Activated naive CD8-positive, alpha-beta T cell treated with anti-CD3 and anti-CD28 coated beads, Interleukin-2, amount 10 ng/mL, durations not matched to agents 7 days and 5 days (primary cell): Measurements from ENCODE around the gene HNRNPA1. TPM values are rescaled to one million over a fixed set of nuclear protein-coding genes. Genes with fewer than 3 reads are reported as not detected.
"Not testable (repeated sequence)": the region's sequence is repeated elsewhere in the genome, so short reads cannot be mapped to it uniquely, and the experiment has no call there.

Source experiments
- ATAC-seq: fragments of 150-1000 bp; cut with Tn5 transposase; one replicate; pipeline ENCODE4 v1.10.0; 2021; ENCODE audit warnings: low read depth, moderate library complexity
- POLR2A ChIA-PET: fragments of 350-600 bp; sonication (Branson Sonifier 250); formaldehyde crosslinking; loops from one replicate; lab custom pipeline; 2021; ENCODE audit warnings: antibody characterized with exemption; lab: Charles Lee
- DNase-seq: peaks from one replicate; pipeline ENCODE4 v3.0.0; 2021
- H3K27ac Mint-ChIP-seq: one replicate; pipeline ENCODE4 v1.8.0; 2022; ENCODE audit warnings: mild to moderate bottlenecking, mixed read lengths
- H3K27me3 Mint-ChIP-seq: one replicate; pipeline ENCODE4 v1.8.0; 2022; ENCODE audit warnings: mild to moderate bottlenecking, moderate library complexity, mixed read lengths
- H3K36me3 Mint-ChIP-seq: one replicate; pipeline ENCODE4 v1.8.0; 2021; ENCODE audit warnings: mild to moderate bottlenecking, mixed read lengths
- H3K4me1 Mint-ChIP-seq: one replicate; pipeline ENCODE4 v1.8.0; 2021; ENCODE audit warnings: mixed read lengths
- H3K4me3 Mint-ChIP-seq: one replicate; pipeline ENCODE4 v1.8.0; 2022; ENCODE audit warnings: mild to moderate bottlenecking, moderate library complexity, mixed read lengths
- H3K9me3 Mint-ChIP-seq: one replicate; pipeline ENCODE4 v1.8.0; 2021; ENCODE audit warnings: mixed read lengths
- total RNA-seq, 2 experiments: library from RNA; stranded (reverse); gene quantifications; one replicate each; pipeline ENCODE4 v1.2.3, GENCODE V29; 2021

The HNRNPA1 gene
- total RNA-seq, 2 experiments from 2014 or later, result 1,247 to 1,279 TPM

- Mint-ChIP-seq H3K27ac (no peak within 1 kb of the TSS), H3K4me3 (no peak within 1 kb of the TSS), H3K36me3 (peaks cover 55% of the 10 kb centered on the region), H3K4me1 (peaks cover 45% of the 10 kb centered on the region), H3K27me3 (no peaks in the 10 kb centered on the region), H3K9me3 (no peaks in the 10 kb centered on the region)
- DNase-seq (peak; percentile 98), ATAC-seq (peak; percentile 73)
- POLR2A ChIA-PET, result interaction anchor here (0.6 to 3.1 kb wide), 20 partner anchors 11 to 779 kb away, joined by 3 to 32 read pairs (median 4); partner anchors contain the start of genes COPZ1, NCKAP1L and TARBP2
Observed at GRCh38 chr12:54279632-54280467, 676 bp upstream of the HNRNPA1 start, which contains the start of gene CBX5. CBX5 (minus strand) TSS chr12:54280122; CDS start chr12:54257650, 22,472 bp downstream.

DNA sequence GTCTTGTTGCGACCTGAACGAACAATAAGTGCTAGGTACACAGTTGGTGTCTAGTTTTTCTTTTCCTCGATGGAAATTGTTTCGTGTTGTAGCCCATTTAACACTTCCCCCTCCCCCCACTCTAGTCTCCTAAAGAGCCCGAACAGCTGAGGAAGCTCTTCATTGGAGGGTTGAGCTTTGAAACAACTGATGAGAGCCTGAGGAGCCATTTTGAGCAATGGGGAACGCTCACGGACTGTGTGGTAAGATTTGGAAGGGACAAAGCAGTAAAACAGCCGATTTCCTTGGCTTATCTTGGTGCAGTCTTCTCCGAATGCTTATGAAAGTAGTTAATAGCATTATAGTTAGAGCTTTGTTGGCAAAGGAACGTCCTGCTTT, 724 bp downstream of the HNRNPA1 start:
- not testable (repeated sequence) for ATAC-seq, DNase-seq, H3K27ac Mint-ChIP-seq, H3K27me3 Mint-ChIP-seq, H3K4me3 Mint-ChIP-seq, H3K9me3 Mint-ChIP-seq
- Mint-ChIP-seq H3K36me3 (peaks cover 61% of the 10 kb centered on the region), H3K4me1 (peaks cover 48% of the 10 kb centered on the region)
- POLR2A ChIA-PET, result interaction anchor here (0.6 to 3.1 kb wide), 8 partner anchors 9 to 87 kb away, joined by 3 to 27 read pairs (median 4); partner anchors contain the start of gene COPZ1

DNA sequence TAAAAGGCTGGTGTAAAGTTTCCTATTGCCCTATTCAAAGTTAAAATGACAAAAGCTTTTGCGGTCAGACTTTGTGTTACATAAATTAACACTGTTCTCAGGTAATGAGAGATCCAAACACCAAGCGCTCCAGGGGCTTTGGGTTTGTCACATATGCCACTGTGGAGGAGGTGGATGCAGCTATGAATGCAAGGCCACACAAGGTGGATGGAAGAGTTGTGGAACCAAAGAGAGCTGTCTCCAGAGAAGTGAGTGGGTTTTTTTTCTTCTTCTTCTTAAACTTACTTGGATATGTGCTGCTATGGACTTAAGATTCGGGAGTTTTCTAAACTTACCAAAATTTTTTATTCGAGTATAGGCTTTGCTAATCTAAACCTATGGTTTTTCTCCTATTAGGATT, 1.2 kb downstream of the HNRNPA1 start:
- H3K9me3 Mint-ChIP-seq, DNase-seq, H3K27ac Mint-ChIP-seq, H3K4me3 Mint-ChIP-seq, ATAC-seq, H3K27me3 Mint-ChIP-seq: not testable (repeated sequence)
- Mint-ChIP-seq H3K36me3 (peaks cover 61% of the 10 kb centered on the region), H3K4me1 (peaks cover 48% of the 10 kb centered on the region)
- POLR2A ChIA-PET, result interaction anchor here (0.6 to 3.1 kb wide), 7 partner anchors 9 to 87 kb away, joined by 3 to 27 read pairs (median 4); partner anchors contain the start of gene COPZ1

- Mint-ChIP-seq H3K27me3 (no peaks in the 10 kb centered on the region), H3K4me3 (no peak overlapping the region), H3K4me1 (peaks cover 45% of the 10 kb centered on the region), H3K36me3 (peaks cover 65% of the 10 kb centered on the region), H3K9me3 (no peaks in the 10 kb centered on the region), H3K27ac (no peak overlapping the region)
- DNase-seq, result no peak
- POLR2A ChIA-PET, result interaction anchor here (0.6 to 1.8 kb wide), 7 partner anchors 9 to 135 kb away, joined by 3 to 8 read pairs (median 3); partner anchors contain the start of gene COPZ1
- ATAC-seq, result no peak
Observed at GRCh38 chr12:54282949-54283593, 2.5 kb downstream of the HNRNPA1 start.

DNA sequence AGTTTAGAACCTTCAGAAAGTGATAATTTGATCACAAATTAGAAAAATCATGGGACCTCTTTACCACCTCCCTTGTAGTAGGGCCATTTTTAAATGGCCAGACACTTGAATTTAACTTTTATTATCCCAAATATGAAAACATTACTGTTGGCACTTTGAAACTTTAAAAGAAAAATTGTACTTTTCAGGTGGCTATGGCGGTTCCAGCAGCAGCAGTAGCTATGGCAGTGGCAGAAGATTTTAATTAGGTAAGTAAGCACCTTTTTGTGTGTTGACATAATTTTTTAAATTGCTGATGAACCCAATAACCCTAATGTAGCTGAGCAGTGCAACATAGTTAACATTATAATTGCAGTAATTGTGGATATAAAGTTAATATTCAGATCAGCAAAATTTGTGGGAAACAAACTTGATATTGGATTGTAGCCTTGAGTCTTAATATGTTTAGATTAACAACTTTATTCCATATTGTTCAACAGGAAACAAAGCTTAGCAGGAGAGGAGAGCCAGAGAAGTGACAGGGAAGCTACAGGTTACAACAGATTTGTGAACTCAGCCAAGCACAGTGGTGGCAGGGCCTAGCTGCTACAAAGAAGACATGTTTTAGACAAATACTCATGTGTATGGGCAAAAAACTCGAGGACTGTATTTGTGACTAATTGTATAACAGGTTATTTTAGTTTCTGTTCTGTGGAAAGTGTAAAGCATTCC, 3.7 kb downstream of the HNRNPA1 start:
- Mint-ChIP-seq H3K4me1 (peaks cover 42% of the 10 kb centered on the region), H3K27ac (peak overlapping the region; percentile 67), H3K36me3 (peaks cover 61% of the 10 kb centered on the region)
- H3K9me3 Mint-ChIP-seq, ATAC-seq, H3K27me3 Mint-ChIP-seq, DNase-seq, H3K4me3 Mint-ChIP-seq: not testable (repeated sequence)
- POLR2A ChIA-PET, result interaction anchor here (0.6 to 1.8 kb wide), 6 partner anchors 8 to 134 kb away, joined by 3 to 8 read pairs (median 4); partner anchors contain the start of gene COPZ1

DNA sequence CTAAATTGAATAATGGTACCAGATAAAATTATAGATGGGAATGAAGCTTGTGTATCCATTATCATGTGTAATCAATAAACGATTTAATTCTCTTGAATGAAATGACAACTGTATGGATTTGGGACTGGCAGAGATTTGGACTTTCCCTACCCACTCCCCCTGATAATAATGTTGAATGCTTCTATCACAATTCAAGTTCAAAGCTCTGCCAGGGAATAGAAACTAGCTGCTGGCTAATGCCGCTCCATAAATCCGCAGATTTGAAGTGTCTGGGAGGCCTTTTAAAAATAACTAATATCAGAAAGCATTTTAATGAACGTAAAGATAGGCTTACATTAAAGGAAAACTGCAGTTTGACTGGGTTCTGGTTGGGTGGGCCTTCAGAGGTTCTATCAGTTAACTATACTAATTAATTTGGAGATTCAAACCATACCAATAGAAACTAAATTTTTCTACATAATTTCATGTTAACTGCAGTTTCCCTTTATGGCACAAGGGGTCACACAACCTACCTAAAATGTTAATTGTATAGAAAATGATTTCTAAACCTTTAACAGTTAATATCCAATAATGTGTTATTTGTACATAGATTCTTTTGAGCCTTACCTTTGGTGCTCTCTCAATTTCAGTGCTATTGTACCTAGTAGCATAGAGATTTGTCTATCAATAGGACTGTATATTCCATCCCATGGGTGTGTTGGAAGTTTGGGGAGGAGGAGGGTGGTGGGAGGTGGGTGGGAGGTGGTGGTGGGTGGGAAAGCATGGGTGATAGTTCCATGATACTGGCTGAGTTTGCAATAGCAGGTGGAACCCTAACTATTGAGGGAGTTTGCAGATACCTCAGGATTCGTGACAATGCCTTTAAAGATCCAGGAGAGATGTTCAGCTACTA, 4.9 kb downstream of the HNRNPA1 start:
- H3K36me3 Mint-ChIP-seq, result peaks cover 61% of the 10 kb centered on the region
- peaks cover 42% of the 10 kb centered on the region for H3K4me1 Mint-ChIP-seq
- no peak for ATAC-seq
- H3K27ac Mint-ChIP-seq, result no peak overlapping the region
- no peaks in the 10 kb centered on the region for H3K27me3 Mint-ChIP-seq
- POLR2A ChIA-PET, result interaction anchor here (0.5 to 1.4 kb wide), 5 partner anchors 8 to 134 kb away, joined by 3 to 5 read pairs (median 3); partner anchors contain the start of gene ITGA5
- DNase-seq, result no peak
- H3K4me3 Mint-ChIP-seq, result peak overlapping the region; percentile 59
- H3K9me3 Mint-ChIP-seq, result no peaks in the 10 kb centered on the region

GRCh38 chr12:54286042-54287030, 5.8 kb downstream of the HNRNPA1 start:
- ATAC-seq, result no peak
- H3K36me3 Mint-ChIP-seq, result peaks cover 60% of the 10 kb centered on the region
- no peak overlapping the region for H3K27ac Mint-ChIP-seq
- H3K27me3 Mint-ChIP-seq, result no peaks in the 10 kb centered on the region
- POLR2A ChIA-PET, result interaction anchor here (0.5 to 1.4 kb wide), 12 partner anchors 11 to 211 kb away, joined by 3 to 6 read pairs (median 3); partner anchors contain the start of genes ITGA5 and NCKAP1L
- no peaks in the 10 kb centered on the region for H3K9me3 Mint-ChIP-seq
- no peak for DNase-seq
- peaks cover 42% of the 10 kb centered on the region for H3K4me1 Mint-ChIP-seq
- peak overlapping the region; percentile 35 for H3K4me3 Mint-ChIP-seq

DNA sequence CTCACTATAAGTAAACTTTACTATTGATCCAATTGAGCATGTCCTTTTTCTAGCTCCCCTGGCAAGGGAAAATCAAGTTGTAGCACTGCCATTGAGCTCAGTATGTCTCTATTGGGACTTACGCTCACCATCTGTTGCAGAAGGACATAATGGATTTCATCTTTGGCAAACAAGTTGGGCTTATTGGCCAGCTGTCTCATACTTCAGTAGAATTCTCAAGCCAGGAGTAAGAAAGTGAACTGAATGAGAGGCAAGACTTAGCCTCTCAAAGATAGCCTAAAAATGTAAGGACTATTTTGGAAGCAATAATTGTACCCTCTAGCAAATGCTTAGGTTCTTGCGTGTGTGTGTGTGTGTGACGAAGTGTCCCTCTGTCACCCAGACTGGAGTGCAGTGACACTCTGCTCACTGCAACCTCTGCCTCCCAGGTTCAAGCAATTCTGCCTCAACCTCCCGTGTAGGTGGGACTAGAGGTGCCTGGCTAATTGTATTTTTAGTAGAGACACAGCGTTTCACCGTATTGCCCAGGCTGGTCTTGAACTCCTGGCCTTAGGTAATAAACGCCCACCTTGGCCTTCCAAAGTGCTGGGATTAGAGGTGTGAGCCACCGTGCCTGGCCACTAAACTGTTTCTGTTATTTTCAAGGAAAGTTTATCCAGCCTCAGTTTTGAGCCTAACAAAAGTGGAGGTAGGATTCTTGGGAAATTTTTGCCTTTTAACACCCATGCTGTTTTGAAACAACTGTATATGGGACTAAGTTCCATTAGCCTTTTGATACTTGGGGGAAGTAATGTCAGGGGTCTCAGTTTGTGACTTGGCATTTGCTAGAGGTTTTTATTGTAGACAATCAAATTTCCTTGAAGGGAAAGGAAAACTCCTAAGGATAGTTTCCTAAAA, 7.0 kb downstream of the HNRNPA1 start:
- Mint-ChIP-seq H3K27me3 (no peaks in the 10 kb centered on the region), H3K9me3 (no peaks in the 10 kb centered on the region), H3K27ac (no peak overlapping the region), H3K36me3 (peaks cover 48% of the 10 kb centered on the region), H3K4me3 (no peak overlapping the region), H3K4me1 (peaks cover 35% of the 10 kb centered on the region)
- DNase-seq (no peak), ATAC-seq (no peak)
- POLR2A ChIA-PET, result interaction anchor here (0.7 to 5.3 kb wide), 9 partner anchors 7 to 210 kb away, joined by 3 to 27 read pairs (median 3); partner anchors contain the start of genes CBX5, HNRNPA1 and NCKAP1L

- POLR2A ChIA-PET, result interaction anchor here (0.7 to 5.3 kb wide), 7 partner anchors 8 to 154 kb away, joined by 3 to 27 read pairs (median 4); partner anchors contain the start of genes CBX5, COPZ1 and HNRNPA1
- no peak for ATAC-seq
- no peak for DNase-seq
- Mint-ChIP-seq H3K4me1 (peaks cover 2% of the 10 kb centered on the region), H3K27ac (no peak overlapping the region), H3K27me3 (peaks cover 8% of the 10 kb centered on the region), H3K36me3 (peaks cover 6% of the 10 kb centered on the region), H3K9me3 (no peaks in the 10 kb centered on the region), H3K4me3 (no peak overlapping the region)
Observed at GRCh38 chr12:54292083-54292930, 11.8 kb downstream of the HNRNPA1 start.

DNA sequence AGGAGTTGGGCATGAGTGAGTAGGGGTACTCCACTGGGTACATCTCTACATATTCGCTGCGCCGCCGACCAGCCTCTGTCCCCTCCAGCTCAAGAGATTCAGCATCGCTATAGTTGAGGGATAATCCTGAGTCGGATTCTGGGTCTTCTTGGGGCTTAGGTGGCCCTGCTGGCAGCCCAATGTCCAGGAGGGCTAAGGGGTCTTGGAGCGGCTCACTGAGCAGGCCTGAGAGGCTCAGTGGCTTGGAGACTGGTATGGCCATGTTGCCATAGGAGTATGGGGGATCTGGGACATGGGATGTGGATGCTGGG, 12.4 kb downstream of the HNRNPA1 start:
- no peak overlapping the region for H3K4me3 Mint-ChIP-seq
- no peak for ATAC-seq
- H3K27ac Mint-ChIP-seq, result no peak overlapping the region
- H3K4me1 Mint-ChIP-seq, result no peaks in the 10 kb centered on the region
- peaks cover 11% of the 10 kb centered on the region for H3K27me3 Mint-ChIP-seq
- POLR2A ChIA-PET, result interaction anchor here (1.0 to 5.3 kb wide), 4 partner anchors 12 to 154 kb away, joined by 3 to 27 read pairs (median 12); partner anchors contain the start of genes CBX5, COPZ1 and HNRNPA1
- H3K9me3 Mint-ChIP-seq, result no peaks in the 10 kb centered on the region
- peaks cover 3% of the 10 kb centered on the region for H3K36me3 Mint-ChIP-seq
- DNase-seq, result no peak
